IPS-18a (cell line): Measurements from ENCODE around the gene HAS3.
"Not testable (repeated sequence)": the region's sequence is repeated elsewhere in the genome, so short reads cannot be mapped to it uniquely, and the experiment has no call there.

ENCODE experiments used
- H3K27ac ChIP-seq: one replicate; pipeline ENCODE4 v1.5.1; 2013; ENCODE audit warnings: low read length
- H3K27me3 ChIP-seq: one replicate; pipeline ENCODE4 v1.6.1; 2013; ENCODE audit warnings: mild to moderate bottlenecking, low read length; ENCODE audit not compliant: control insufficient read depth, insufficient read depth
- H3K36me3 ChIP-seq: one replicate; pipeline ENCODE4 v1.6.1; 2013; ENCODE audit warnings: low read depth, low read length; ENCODE audit not compliant: control insufficient read depth
- H3K4me1 ChIP-seq: one replicate; pipeline ENCODE4 v1.6.1; 2013; ENCODE audit warnings: low read depth, low read length; ENCODE audit not compliant: control insufficient read depth
- H3K4me3 ChIP-seq: one replicate; pipeline ENCODE4 v1.5.1; 2013; ENCODE audit warnings: low read length
- H3K9ac ChIP-seq: one replicate; pipeline ENCODE4 v1.6.1; 2013; ENCODE audit warnings: mild to moderate bottlenecking, low read length, moderate library complexity
- H3K9me3 ChIP-seq: one replicate; pipeline ENCODE4 v1.6.1; 2013; ENCODE audit warnings: low read depth, low read length; ENCODE audit not compliant: control insufficient read depth

Gene HAS3

DNA sequence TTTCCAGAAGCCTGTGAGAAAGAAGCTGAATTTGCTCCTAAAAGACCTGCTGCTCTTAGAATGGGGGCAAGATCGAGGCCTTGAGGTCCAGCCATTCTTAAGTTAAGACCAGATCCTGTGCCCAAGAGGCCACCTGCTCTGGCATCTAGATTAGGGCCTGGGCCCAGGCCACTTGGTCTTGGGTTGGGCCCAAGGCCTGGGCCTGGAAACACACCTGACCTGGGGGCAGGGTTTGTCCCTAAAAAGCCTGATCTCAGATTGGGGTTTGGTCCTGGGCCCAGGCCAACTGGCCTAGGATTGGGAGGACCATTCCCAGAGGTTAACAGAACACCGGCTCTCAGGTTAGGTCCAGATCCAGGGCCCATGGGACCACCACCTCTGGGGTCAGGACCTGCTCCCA is 14.1 kb downstream of the HAS3 start:
- peaks cover 67% of the 10 kb centered on the region for H3K36me3 ChIP-seq
- H3K27ac ChIP-seq: no peak overlapping the region
- no peaks in the 10 kb centered on the region for H3K27me3 ChIP-seq
- no peaks in the 10 kb centered on the region for H3K4me1 ChIP-seq
- H3K4me3 ChIP-seq: no peak overlapping the region
- no peak overlapping the region for H3K9ac ChIP-seq
- no peaks in the 10 kb centered on the region for H3K9me3 ChIP-seq

- Histone ChIP-seq H3K9ac (no peak overlapping the region), H3K27ac (no peak overlapping the region), H3K36me3 (peaks cover 60% of the 10 kb centered on the region), H3K4me1 (no peaks in the 10 kb centered on the region), H3K9me3 (no peaks in the 10 kb centered on the region), H3K4me3 (no peak overlapping the region), H3K27me3 (no peaks in the 10 kb centered on the region)
Measured at GRCh38 chr16:69120096-69120664, 14.7 kb downstream of the HAS3 start.

GRCh38 chr16:69123910-69124309 is 18.5 kb downstream of the HAS3 start:
- no peaks in the 10 kb centered on the region for H3K9me3 ChIP-seq
- peaks cover 23% of the 10 kb centered on the region for H3K36me3 ChIP-seq
- no peak overlapping the region for H3K27ac ChIP-seq
- H3K4me1 ChIP-seq: no peaks in the 10 kb centered on the region
- H3K4me3 ChIP-seq: no peak overlapping the region
- no peaks in the 10 kb centered on the region for H3K27me3 ChIP-seq
- H3K9ac ChIP-seq: no peak overlapping the region

GRCh38 chr16:69124406-69124805 is 19.0 kb downstream of the HAS3 start:
- not testable (repeated sequence) for H3K9ac ChIP-seq, H3K27ac ChIP-seq, H3K4me3 ChIP-seq, H3K4me1 ChIP-seq, H3K9me3 ChIP-seq, H3K27me3 ChIP-seq
- H3K36me3 ChIP-seq: peaks cover 18% of the 10 kb centered on the region

DNA sequence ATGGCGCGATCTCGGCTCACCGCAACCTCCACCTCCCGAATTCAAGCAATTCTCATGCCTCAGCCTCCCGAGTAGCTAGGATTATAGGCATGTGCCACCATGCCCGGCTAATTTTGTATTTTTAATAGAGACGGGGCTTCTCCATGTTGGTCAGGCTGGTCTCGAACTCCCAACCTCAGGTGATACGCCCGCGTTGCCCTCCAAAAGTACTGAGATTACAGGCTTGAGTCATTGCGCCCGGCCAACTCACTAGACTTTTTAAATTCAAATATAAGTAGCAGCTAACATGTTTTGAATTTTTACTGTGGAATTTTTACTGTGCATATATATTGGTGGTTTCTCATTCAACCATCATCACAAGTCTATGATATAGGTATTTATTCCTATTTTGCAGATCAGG is 19.5 kb downstream of the HAS3 start:
- not testable (repeated sequence) for H3K4me3 ChIP-seq, H3K9ac ChIP-seq, H3K27me3 ChIP-seq, H3K27ac ChIP-seq, H3K4me1 ChIP-seq, H3K9me3 ChIP-seq
- peaks cover 13% of the 10 kb centered on the region for H3K36me3 ChIP-seq

GRCh38 chr16:69126221-69126620 is 20.8 kb downstream of the HAS3 start:
- Histone ChIP-seq H3K9me3 (no peaks in the 10 kb centered on the region), H3K4me3 (no peak overlapping the region), H3K27ac (no peak overlapping the region), H3K9ac (no peak overlapping the region), H3K27me3 (no peaks in the 10 kb centered on the region), H3K4me1 (peaks cover 10% of the 10 kb centered on the region), H3K36me3 (peaks cover under 1% of the 10 kb centered on the region)

DNA sequence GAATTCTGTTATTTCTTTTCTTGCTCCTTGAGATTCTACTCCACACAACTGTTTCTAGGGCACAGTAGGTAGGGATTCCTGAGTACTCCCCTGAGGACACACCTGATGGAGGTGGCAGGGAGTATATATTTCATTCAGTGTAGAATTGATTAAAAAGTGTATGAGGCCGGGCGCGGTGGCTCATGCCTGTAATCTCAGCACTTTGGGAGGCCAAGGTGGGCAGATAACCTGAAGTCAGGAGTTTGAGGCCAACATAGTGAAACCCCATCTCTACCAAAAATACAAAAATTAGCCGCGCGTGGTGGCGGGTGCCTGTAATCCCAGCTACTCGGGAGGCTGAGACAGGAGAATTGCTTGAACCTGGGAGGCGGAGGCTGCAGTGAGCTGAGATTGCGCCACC is 21.3 kb downstream of the HAS3 start:
- not testable (repeated sequence) for H3K36me3 ChIP-seq, H3K4me1 ChIP-seq, H3K27ac ChIP-seq, H3K4me3 ChIP-seq, H3K27me3 ChIP-seq, H3K9me3 ChIP-seq, H3K9ac ChIP-seq

- Histone ChIP-seq H3K27ac (no peak overlapping the region), H3K36me3 (no peaks in the 10 kb centered on the region)
Measured at GRCh38 chr16:69127966-69128510, 22.6 kb downstream of the HAS3 start.

DNA sequence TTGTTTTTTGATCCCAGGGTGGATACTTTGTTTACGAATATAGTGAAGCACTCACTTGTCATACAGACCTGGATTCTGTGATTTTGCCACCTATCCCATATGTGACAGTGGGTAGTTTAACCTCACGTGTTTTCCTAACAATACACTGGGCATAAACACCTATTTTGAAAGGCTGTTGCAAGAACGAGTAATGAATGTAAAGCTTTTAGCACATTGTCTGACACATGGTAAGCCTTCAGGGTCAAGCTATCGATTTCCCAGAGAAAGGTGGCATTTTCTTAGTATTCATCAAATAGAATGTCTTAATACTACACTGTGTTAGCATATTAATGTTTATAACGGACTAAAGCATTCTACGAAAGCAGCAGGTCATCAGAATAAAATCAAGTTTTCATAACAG is 25.0 kb downstream of the HAS3 start:
- Histone ChIP-seq H3K36me3 (peaks cover 6% of the 10 kb centered on the region), H3K9me3 (no peaks in the 10 kb centered on the region), H3K9ac (peak overlapping the region; percentile 90), H3K4me1 (peaks cover 10% of the 10 kb centered on the region), H3K27me3 (no peaks in the 10 kb centered on the region), H3K27ac (no peak overlapping the region), H3K4me3 (peak overlapping the region; percentile 96)

More at GRCh38 chr16:69127966-69128510, 22.6 kb downstream of the HAS3 start:
- Histone ChIP-seq H3K4me1 (peaks cover 10% of the 10 kb centered on the region), H3K4me3 (no peak overlapping the region), H3K9ac (no peak overlapping the region), H3K9me3 (no peaks in the 10 kb centered on the region), H3K27me3 (no peaks in the 10 kb centered on the region)

DNA sequence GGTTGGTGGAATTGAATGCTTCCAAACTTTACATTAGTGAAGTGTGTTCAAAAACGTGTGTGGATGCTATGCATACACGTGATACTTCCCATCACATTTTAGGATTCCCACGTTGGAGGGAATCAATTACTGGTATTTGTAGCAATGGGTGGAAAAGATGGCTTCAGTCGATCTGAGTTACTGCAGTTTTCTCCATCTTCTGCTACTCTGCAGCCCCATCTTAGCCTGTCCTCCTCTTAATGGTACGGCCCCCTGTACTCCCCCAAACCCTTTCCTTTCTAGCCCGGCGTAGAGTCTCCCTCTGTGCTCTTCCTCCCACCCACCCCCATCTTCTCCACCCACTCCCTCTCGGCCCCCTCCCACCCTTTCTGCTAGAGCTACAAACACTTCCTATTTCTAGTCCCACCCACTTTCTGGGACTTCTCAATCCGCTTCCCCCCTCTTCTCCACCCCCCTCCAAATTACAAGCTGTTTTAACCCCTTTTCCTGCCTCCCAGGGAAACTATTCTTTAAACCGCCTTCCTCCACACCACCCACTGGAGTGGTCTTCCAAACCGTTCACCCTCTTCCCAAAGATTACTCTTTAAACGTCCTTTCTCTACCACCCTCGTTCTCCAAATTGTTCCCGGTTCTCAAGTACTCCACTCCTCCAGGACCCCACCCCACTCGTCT is 25.9 kb downstream of the HAS3 start:
- Histone ChIP-seq H3K27me3 (no peaks in the 10 kb centered on the region), H3K4me1 (peaks cover 10% of the 10 kb centered on the region), H3K36me3 (peaks cover 6% of the 10 kb centered on the region), H3K9ac (peak overlapping the region; percentile 90), H3K27ac (peak overlapping the region; percentile 76), H3K4me3 (peak overlapping the region; percentile 96), H3K9me3 (no peaks in the 10 kb centered on the region)

DNA sequence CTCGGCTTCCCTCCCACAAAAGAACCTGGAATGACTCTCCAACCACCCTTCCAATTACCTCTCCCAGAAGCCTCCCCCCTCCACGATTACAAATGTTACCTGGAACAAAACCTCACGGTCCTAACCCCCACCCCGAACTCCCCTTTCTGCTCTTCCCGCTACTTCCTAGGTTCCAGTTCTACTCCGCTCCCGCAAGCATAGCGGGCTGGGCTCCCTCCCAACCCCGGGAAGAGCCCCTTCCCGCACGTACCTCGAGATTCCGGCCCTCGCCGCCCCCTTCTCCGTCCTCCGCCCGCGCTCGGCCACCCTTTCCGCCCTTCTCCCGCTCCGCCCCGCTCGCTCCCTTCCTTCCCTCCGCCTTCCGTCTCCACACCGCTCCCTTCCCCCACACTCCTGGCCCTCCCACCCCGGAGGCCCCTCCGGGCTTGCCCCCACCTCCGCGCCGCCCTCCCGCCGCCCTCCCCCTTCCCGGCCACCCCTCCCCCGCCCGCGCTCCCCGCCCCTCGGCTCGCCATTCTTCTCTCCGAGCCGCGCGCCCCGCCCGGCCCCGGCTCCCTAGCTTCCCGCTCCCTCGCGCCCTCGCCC is 26.5 kb downstream of the HAS3 start:
- H3K36me3 ChIP-seq: peaks cover 12% of the 10 kb centered on the region
- no peaks in the 10 kb centered on the region for H3K27me3 ChIP-seq
- peak overlapping the region; percentile 96 for H3K4me3 ChIP-seq
- peaks cover 10% of the 10 kb centered on the region for H3K4me1 ChIP-seq
- no peaks in the 10 kb centered on the region for H3K9me3 ChIP-seq
- peak overlapping the region; percentile 76 for H3K27ac ChIP-seq
- peak overlapping the region; percentile 90 for H3K9ac ChIP-seq
